ENCODE results near the gene SYNPO2. TPM values are rescaled to one million over a fixed set of nuclear protein-coding genes. Genes with fewer than 3 reads are reported as not detected.

SYNPO2 gene
- total and polyA plus RNA-seq, 10 of the 15 experiments (the other 5 are each of a cell fraction or from before 2014, with no cell fraction given) = 0.04 to 0.34 (median 0.28) TPM

DNA sequence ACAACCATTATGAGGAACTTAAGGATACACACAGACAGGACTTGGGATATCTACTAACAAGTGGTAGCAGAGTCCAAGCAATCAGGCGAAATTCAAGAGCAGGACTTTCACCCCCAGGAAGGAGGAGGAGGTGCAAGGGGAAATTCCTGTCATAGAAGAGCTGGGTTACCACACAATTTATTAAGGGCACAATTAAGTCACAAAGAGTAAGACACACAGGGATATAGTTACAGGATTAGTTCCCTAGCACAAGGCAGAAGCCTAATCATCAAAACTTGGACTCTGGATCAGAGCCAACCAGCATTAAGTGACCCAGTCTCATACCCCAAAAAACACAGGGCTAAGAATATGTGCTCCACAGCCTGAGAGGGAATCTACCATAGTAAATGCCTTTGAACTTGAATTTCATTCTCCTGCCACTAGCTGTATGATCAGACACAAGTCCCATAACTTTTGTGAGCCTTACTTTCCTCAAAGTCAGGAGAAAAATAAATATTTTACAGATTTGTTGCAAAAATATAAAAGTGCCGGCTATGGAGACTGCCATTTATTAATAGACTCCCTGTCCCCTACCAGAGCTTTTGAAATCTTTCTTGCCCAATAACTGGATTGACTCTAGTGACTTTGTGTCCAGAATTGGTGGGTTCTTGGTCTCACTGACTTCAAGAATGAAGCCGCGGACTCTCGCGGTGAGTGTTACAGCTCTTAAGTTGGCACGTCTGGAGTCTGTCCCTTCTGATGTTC, 87.0 kb downstream of the SYNPO2 start:
- Histone ChIP-seq H4K20me1 (ENCODE audit: control insufficient read depth, insufficient read depth) (no peaks in the 10 kb centered on the region), H3K4me3 (no peak overlapping the region), H3K4me1 (ENCODE audit: control insufficient read depth, insufficient read depth, low read length) (no peaks in the 10 kb centered on the region), H3K4me2 (ENCODE audit: control insufficient read depth, insufficient read depth) (no peak overlapping the region), H3K9me3 (replicated peaks; ENCODE audit: control insufficient read depth, insufficient read depth, low read length) (no peaks in the 10 kb centered on the region), H3K36me3 (ENCODE audit: control insufficient read depth in 2 of 2, insufficient read depth in 2 of 2, low read length in 1 of 2) (no peaks in the 10 kb centered on the region), H2AFZ (ENCODE audit: control insufficient read depth, low read depth, low read length) (no peak overlapping the region), H3K9ac (ENCODE audit: control insufficient read depth, insufficient read depth, low read length) (no peak overlapping the region), H3K27me3 (replicated peaks in 1 of 2; ENCODE audit: control insufficient read depth in 2 of 2, insufficient read depth in 2 of 2, low read length in 1 of 2) (no peaks in the 10 kb centered on the region), H3K27ac (ENCODE audit: control insufficient read depth, insufficient read depth) (no peak overlapping the region), H3K79me2 (ENCODE audit: control insufficient read depth, insufficient read depth, low read length) (no peaks in the 10 kb centered on the region)
- TF ChIP-seq, protein P1, sequence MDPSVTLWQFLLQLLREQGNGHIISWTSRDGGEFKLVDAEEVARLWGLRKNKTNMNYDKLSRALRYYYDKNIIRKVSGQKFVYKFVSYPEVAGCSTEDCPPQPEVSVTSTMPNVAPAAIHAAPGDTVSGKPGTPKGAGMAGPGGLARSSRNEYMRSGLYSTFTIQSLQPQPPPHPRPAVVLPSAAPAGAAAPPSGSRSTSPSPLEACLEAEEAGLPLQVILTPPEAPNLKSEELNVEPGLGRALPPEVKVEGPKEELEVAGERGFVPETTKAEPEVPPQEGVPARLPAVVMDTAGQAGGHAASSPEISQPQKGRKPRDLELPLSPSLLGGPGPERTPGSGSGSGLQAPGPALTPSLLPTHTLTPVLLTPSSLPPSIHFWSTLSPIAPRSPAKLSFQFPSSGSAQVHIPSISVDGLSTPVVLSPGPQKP (IDR thresholded peaks at IDR 0.05; ENCODE audit: low read depth, low read length) = no peak
- TF ChIP-seq TARDBP (IDR thresholded peaks at IDR 0.05; ENCODE audit: borderline replicate concordance) (no peak), NBN (IDR thresholded peaks at IDR 0.05) (no peak), ESRRA (IDR thresholded peaks at IDR 0.05; ENCODE audit: low read length) (no peak), ATF7 (IDR thresholded peaks at IDR 0.05; ENCODE audit: low read depth) (no peak), NFXL1 (IDR thresholded peaks at IDR 0.05; ENCODE audit: borderline replicate concordance) (no peak), IRF4 (IDR thresholded peaks at IDR 0.05; ENCODE audit: low read depth, low read length) (no peak), SIX5 (IDR thresholded peaks at IDR 0.05; ENCODE audit: low read depth, low read length, severe bottlenecking) (no peak), CHD4 (IDR thresholded peaks at IDR 0.05) (no peak), POU2F2 (IDR thresholded peaks at IDR 0.05; ENCODE audit: borderline replicate concordance, low read depth, low read length) (no peak), RFX5 (IDR thresholded peaks at IDR 0.05; ENCODE audit: low read depth, low read length) (no peak), ZNF622 (IDR thresholded peaks at IDR 0.05) (no peak), HDAC2 (IDR thresholded peaks at IDR 0.05) (no peak), PML (IDR thresholded peaks at IDR 0.05; ENCODE audit: low read length) (no peak)
- TF ChIP-seq, protein P2, sequence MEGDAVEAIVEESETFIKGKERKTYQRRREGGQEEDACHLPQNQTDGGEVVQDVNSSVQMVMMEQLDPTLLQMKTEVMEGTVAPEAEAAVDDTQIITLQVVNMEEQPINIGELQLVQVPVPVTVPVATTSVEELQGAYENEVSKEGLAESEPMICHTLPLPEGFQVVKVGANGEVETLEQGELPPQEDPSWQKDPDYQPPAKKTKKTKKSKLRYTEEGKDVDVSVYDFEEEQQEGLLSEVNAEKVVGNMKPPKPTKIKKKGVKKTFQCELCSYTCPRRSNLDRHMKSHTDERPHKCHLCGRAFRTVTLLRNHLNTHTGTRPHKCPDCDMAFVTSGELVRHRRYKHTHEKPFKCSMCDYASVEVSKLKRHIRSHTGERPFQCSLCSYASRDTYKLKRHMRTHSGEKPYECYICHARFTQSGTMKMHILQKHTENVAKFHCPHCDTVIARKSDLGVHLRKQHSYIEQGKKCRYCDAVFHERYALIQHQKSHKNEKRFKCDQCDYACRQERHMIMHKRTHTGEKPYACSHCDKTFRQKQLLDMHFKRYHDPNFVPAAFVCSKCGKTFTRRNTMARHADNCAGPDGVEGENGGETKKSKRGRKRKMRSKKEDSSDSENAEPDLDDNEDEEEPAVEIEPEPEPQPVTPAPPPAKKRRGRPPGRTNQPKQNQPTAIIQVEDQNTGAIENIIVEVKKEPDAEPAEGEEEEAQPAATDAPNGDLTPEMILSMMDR (IDR thresholded peaks at IDR 0.05 in 2 of 3, conservative IDR thresholded peaks at IDR 0.05 in 1 of 3; ENCODE audit: control insufficient read depth in 2 of 3, extremely low read depth in 1 of 3, insufficient read depth in 1 of 3, low read depth in 3 of 3, low read length in 3 of 3) = no peak
- TF ChIP-seq, protein P3, sequence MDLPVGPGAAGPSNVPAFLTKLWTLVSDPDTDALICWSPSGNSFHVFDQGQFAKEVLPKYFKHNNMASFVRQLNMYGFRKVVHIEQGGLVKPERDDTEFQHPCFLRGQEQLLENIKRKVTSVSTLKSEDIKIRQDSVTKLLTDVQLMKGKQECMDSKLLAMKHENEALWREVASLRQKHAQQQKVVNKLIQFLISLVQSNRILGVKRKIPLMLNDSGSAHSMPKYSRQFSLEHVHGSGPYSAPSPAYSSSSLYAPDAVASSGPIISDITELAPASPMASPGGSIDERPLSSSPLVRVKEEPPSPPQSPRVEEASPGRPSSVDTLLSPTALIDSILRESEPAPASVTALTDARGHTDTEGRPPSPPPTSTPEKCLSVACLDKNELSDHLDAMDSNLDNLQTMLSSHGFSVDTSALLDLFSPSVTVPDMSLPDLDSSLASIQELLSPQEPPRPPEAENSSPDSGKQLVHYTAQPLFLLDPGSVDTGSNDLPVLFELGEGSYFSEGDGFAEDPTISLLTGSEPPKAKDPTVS (IDR thresholded peaks at IDR 0.05; ENCODE audit: low read depth, low read length) = no peak
- TF ChIP-seq, protein P4, sequence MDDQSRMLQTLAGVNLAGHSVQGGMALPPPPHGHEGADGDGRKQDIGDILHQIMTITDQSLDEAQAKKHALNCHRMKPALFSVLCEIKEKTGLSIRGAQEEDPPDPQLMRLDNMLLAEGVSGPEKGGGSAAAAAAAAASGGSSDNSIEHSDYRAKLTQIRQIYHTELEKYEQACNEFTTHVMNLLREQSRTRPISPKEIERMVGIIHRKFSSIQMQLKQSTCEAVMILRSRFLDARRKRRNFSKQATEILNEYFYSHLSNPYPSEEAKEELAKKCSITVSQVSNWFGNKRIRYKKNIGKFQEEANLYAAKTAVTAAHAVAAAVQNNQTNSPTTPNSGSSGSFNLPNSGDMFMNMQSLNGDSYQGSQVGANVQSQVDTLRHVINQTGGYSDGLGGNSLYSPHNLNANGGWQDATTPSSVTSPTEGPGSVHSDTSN (IDR thresholded peaks at IDR 0.05; ENCODE audit: insufficient replicate concordance, low read depth, low read length) = no peak
- ATAC-seq = no peak
- SMC1A ChIA-PET (ENCODE audit: uncharacterized antibody, unreplicated experiment) = no interaction called here
- 74% methylated on average over 7 of the region's 7 CpGs for WGBS (ENCODE audit: insufficient coverage, insufficient replicate concordance, low lambda C conversion rate, missing lambda C conversion rate)
- intact Hi-C loops (cut with micrococcal nuclease; ENCODE audit: unreplicated experiment) = no loop called here
- no peak for FAIRE-seq
- BruUV-seq (replicated peaks) = no TSS peak
- no peak for DNase-seq (ENCODE audit: low read depth, low spot score)
- POLR2A ChIA-PET = no interaction called here
- CTCF ChIA-PET = interaction anchor here (1.0 to 1.3 kb wide), 2 partner anchors 14 to 65 kb away, joined by 3 read pairs; no protein-coding TSS in a partner anchor
- in situ Hi-C loops (cut with MboI) = loop anchor here (10.0 kb wide), 1 partner anchor 1079 kb away; no protein-coding TSS in a partner anchor
- RAD21 ChIA-PET (ENCODE audit: unreplicated experiment) = no interaction called here

All from GM12878 (cell line).